Cortex of kidney (tissue), 1 donor: ENCODE results near the gene UGGT2.
"Not testable (repeated sequence)": the region's sequence is repeated elsewhere in the genome, so short reads cannot be mapped to it uniquely, and the experiment has no call there.

Source experiments
- DNase-seq: peaks from one replicate; lab custom pipeline; 2025; lab: John Stamatoyannopoulos, UW

The UGGT2 gene

GRCh38 chr13:95972651-95973050 is 80.5 kb downstream of the UGGT2 start:
- DNase-seq: not testable (repeated sequence)

- DNase-seq: no peak
These were observed 82.3 kb downstream of the UGGT2 start for GRCh38 chr13:95970878-95971277.

DNA sequence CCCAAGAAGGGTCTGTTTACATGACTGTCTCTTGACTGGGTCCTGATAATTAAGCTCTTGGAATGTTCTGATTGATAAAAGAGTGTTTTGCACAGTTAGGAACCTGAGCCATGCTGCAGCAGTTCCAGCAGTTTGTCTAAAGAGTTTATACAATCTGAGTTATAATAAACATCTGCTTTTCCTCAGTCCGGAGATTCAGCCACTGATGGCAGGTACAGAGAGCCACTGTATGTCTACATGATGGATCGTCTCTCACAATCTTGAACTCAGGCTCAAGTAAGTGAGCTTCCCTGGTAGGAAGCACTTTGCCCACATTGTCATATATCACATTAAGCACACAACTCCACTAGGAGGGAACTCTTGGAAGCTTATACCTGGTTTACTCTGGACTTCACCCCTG is 84.3 kb downstream of the UGGT2 start:
- no peak for DNase-seq

DNA sequence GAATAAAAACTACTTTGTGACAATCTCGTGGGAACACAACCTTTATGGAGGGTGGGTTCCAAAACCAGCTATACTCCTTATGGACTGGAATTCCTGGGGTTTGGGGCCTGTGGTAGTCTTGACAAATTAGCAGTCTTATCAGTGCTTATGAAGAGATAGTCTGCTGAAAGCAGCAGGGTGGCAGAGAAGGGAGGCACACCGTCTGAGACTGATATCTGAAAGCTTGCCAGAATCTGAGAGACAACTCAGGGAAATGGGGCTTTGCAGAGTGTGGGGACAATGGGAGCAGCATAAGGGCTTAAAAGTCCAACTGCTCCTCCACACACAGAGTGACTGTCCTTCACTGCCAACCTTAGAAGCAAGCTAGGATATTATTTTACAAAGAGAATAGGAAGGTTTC is 95.9 kb downstream of the UGGT2 start:
- no peak for DNase-seq

DNA sequence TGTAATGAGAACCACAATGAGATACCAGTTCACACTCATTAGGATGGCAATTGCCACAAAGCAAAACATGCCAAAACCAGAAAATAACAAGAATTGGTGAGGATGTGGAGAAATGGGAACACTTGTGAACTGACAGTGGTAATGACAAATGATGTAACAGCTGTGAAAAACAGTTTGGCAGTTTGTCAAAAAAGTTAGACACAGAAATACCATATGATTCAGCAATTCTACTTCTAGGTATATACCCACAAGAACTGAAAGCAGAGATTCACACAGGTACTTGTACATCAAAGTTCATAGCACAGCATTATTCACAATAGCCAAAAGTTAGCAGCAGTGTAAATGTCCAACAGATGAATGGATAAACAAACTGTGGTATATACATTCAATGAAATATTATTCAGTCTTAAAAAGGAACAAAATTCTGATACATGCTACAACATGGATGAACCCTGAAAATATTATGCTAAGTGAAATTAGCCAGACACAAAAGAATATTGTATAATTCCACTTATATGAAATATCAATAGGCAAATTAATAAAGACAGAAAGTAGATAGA is 96.5 kb downstream of the UGGT2 start:
- DNase-seq: no peak

DNA sequence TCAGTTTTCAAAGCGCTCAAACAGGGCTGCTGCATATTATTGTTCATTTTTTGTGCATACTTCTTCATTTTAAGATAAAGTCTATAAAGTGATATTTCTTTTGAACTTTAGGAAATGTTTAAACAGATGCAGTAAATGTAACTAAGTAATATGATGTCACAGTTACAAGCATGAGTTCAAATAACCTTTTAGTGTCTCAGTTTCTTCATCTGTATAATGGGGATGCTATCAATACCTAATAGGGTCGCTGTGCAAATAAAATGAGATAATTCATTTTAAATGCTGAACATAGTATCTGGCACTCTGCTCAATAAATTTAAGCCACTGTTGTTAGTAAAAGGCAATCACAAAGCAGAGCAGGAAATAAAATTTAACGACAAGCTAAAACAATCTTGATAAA is 97.5 kb downstream of the UGGT2 start:
- no peak for DNase-seq

- DNase-seq: no peak
These were observed 97.9 kb downstream of the UGGT2 start for GRCh38 chr13:95955255-95955654.

DNA sequence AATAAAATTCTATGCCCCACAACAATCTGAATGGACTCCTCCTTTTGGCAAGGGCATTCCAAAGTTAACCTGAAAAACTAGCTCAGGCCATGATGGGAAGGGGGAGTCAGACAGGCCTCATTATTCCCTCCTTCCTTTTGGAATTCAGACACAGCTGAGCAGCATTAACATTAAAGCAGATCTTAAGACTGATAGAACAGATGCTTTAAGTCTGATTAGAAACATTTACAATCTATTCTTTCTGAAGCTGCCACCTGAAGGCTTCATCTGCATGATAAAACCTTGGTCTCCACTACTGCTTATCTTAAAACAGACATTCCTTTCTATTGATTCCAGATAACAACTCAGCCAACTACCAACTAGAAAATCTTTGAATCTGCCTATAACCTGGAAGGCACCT is 98.9 kb downstream of the UGGT2 start:
- no peak for DNase-seq

DNA sequence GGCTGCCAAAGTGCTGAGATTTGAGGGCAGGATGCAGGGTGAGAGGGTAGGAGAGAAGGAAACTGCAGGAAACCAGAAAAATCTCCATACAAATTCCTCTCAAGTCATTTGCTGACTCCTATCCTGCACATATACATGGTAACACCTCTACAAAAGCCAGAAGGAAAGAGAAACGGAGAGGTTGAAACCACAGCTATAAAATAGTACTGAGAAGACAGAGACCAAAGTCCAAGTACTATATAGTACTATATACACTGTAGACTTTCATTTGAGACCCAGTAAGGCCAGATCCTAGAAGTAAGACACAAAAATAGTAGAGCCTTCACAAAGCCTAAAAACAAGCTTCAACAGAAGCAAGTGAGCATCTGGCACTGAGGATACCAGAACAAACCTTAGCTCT is 103.1 kb downstream of the UGGT2 start:
- no peak for DNase-seq

GRCh38 chr13:95948656-95949055 is 104.5 kb downstream of the UGGT2 start:
- no peak for DNase-seq

DNA sequence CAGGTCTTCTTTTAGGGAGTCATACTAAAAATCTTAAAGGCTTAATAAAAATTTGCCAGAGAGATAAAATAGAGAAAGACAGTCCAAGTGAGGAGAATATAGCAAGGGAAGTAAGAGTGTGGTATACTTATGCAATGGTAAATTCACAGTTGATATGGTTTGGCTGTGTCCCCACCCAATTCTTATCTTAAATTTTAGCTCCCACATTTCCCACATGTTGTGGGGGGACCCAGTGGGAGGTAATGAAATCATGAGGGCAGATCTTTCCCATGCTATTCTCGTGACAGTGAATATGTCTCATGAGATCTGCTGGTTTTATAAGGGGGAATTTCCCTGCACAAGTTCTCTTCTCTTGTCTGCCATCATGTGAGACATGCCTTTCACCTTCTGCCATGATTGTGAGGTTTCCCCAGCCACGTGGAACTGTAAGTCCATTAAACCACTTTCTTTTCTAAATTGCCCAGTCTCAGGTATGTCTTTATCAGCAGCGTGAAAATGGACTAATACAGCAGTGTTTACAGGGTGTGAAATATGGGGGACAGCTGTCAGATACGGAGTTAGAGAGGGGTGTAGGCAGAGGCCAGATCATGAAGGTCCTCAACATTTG is 115.4 kb downstream of the UGGT2 start:
- no peak for DNase-seq

DNA sequence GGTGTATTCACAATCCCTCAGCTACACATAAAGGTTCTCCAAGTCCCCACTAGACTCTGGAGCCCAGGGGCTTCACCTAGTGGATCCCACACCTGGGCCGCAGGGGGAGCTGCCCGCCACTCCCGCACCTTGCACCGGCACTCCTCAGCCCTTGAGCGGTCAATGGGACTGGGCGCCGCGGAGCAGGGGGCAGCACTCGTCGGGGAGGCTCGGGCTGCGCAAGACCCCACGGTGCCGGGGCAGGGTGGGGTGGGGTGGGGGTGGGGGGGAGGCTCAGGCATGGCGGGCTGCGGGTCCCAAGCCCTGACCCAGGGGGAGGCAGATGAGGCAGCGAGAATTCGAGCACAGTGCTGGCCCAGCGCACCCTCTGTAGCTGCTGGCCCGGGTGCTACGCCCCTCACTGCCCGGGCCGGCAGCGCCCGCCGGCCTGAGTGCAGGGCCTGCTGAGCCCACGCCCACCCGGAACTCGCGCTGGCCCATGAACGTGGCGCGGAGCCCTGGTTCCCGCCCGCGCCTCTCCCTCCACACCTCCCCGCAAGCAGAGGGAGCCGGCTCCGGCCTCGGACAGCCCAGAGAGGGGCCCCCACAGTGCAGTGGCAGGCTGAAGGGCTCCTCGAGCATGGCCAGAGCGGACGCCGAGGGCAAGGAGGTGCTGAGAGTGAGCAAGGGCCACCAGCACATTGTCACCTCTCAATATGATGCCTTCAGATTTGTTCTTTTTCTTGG is 121.7 kb downstream of the UGGT2 start:
- no peak for DNase-seq

DNA sequence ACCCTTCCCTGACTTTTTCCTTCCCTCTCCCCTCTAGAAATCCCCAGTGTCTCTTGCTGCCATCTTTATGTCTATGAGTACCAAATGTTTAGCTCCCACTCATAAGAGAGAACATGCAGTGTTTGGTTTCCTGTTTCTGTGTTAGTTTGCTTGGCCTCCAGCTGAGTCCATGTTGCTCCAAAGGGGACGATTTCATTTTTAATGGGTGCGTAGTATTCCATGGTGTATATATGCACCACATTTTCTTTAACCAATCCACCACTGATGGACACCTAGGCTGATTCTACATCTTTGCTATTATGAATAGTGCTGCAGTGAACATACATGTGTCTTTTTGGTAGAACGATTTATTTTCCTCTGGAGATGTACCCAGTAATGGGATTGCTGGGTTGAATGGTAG is 123.8 kb downstream of the UGGT2 start:
- no peak for DNase-seq

DNA sequence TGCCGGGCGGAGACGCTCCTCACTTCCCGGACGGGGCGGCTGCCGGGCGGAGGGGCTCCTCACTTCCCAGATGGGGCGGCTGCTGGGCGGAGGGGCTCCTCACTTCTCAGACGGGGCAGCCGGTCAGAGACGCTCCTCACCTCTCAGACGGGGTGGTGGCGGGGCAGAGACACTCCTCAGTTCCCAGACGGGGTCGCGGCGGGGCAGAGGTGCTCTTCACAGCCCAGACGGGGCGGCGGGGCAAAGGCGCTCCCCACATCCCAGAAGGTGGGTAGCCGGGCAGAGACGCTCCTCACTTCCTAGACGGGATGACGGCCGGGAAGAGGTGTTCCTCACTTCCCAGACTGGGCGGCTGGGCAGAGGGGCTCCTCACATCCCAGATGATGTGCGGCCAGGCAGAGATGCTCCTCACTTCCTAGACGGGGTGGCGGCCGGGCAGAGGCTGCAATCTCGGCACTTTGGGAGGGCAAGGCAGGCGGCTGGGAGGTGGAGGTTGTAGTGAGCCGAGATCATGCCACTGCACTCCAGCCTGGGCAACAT is 124.8 kb downstream of the UGGT2 start:
- DNase-seq: not testable (repeated sequence)

DNA sequence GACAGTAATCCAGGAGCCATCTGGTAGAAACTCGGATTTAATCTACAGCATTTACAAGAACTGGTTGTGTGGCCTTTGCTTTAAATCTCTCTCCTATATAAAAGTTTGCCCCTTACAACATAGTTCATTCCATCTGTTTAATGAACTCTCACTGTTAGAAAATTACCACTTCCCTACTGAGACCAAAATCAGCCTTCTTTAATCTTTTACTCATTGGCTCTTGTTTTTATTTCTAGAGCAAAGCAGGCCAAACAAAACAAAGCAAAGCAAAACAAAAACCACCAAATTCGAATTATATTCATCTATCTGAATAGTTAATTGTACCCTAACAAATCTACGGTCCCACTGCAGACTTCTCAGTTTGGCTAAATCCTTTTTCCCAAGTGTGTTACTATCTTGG is 127.0 kb downstream of the UGGT2 start:
- no peak for DNase-seq

DNA sequence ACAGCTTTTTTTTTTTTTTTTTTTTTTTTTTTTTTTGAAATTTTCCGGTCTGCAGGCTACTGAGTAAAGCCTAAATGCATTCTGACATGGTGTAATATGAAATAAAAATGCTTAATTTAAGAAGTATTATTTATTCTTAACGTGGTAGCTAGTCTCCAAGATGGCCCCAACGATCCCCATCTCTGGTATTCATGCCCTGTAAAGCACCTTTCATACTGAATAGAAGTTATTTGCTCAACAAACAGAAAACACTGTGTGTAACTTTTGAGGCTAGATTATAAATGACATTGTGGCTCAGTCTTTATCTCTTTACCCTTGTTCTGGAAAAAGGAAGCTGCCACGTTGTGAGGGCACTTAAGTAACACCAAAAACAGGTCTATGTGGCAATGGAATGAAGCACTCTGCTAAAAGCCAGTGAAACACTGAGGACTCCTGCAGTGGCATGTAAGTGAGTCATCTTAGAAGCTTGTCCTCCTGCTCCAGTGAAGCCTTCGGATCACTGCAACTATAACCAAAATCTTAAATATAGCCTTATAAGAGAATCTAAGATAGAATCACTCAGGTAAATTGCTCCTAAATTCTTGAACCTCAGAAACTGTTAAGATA is 128.7 kb downstream of the UGGT2 start:
- no peak for DNase-seq

DNA sequence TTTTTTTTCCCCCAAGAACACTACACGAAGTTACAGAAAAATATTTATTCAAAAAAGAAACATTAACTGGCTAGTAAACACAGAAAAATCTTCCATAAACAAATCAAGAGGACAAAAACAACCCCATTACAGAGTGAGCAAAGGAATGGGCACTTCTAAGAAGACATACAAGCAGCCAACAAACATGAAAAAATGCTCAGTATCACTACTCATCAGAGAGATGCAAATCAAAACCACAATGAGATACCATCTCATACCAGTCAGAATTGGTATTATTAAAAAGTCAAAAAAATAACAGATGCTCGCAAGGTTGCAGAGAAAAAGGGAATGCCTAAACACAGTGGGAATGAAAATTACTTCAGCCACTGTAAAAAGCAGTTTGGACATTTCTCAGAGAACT is 131.7 kb downstream of the UGGT2 start:
- no peak for DNase-seq

GRCh38 chr13:95920485-95920884 is 132.7 kb downstream of the UGGT2 start:
- no peak for DNase-seq

DNA sequence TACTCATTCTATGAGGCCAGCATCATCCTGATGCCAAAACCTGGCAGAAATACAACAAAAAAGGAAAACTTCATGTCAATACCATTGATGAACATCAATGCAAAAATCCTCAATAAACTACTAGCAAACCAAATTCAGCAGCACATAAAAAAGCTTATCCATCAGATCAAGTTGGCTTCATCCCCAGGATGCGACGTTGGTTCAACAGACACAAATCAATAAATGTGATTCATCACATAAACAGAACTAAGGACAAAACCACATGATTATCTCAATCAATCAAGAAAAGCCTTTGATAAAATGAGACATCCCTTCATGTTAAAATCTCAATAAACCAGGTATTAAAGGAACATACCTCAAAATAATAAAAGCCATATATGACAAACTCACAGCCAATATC is 134.3 kb downstream of the UGGT2 start:
- DNase-seq: no peak

- no peak for DNase-seq
These were observed 138.2 kb downstream of the UGGT2 start for GRCh38 chr13:95914991-95915501.

DNA sequence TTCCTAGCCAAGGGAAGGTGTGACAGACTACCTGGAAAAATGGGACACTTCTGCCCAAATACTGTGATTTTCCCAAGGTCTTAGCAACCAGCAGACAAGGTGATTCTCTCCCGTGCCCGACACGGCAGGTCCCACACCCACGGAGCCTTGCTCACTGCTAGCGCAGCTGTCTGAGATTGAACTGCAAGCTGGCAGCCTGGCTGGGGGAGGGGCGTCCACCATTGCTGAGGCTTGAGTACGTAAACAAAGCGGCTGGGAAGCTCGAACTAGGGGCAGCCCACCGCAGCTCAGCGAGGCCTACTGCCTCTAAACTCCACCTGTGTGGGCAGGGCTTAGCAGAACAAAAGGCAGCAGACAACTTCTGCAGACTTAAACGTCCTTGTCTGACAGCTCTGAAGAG is 146.2 kb downstream of the UGGT2 start:
- DNase-seq: no peak

GRCh38 chr13:95903569-95903968 is 149.6 kb downstream of the UGGT2 start:
- DNase-seq: no peak

DNA sequence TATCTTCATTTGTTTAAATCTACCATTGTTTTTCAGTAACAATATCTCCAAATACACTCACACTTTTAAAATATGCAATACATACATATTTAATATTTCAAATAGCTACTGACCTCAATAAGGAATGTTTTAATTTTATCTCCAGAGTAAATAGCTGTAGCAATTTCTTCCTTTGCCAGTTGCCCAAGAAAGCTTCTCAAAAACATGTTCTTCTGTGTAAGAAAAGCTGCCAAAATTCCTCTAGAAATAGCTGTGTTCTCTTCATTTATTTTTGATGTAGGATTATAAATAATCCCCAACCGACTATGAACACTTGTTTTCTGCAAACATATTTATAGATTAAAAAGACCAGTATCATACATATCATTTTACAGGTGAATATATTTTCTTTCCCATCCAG is 150.5 kb downstream of the UGGT2 start:
- no peak for DNase-seq
